Activated naive CD4-positive, alpha-beta T cell treated with anti-CD3 and anti-CD28 coated beads for 36 hours (primary cell): Measurements from ENCODE around the gene DHDDS. TPM values are rescaled to one million over a fixed set of nuclear protein-coding genes. Genes with fewer than 3 reads are reported as not detected.

ENCODE experiments used
- CTCF ChIA-PET: fragments of 350-600 bp; sonication (Branson Sonifier 250); formaldehyde crosslinking; loops from one replicate; lab custom pipeline; 2021; ENCODE audit warnings: antibody characterized with exemption; lab: Charles Lee
- DNase-seq: peaks from one replicate; pipeline ENCODE4 v3.0.0-alpha.2; 2020
- H3K27ac Mint-ChIP-seq: one replicate; pipeline ENCODE4 v1.8.0; 2021; ENCODE audit warnings: mild to moderate bottlenecking, mixed read lengths
- H3K27me3 Mint-ChIP-seq: one replicate; pipeline ENCODE4 v1.8.0; 2021; ENCODE audit warnings: low read depth, mixed read lengths
- H3K36me3 Mint-ChIP-seq: one replicate; pipeline ENCODE4 v1.8.0; 2021; ENCODE audit warnings: low read depth, mixed read lengths
- H3K4me1 Mint-ChIP-seq: one replicate; pipeline ENCODE4 v1.8.0; 2021; ENCODE audit warnings: low read depth, mixed read lengths
- H3K4me3 Mint-ChIP-seq: one replicate; pipeline ENCODE4 v1.8.0; 2021; ENCODE audit warnings: mild to moderate bottlenecking, moderate library complexity, mixed read lengths
- H3K9me3 Mint-ChIP-seq: one replicate; pipeline ENCODE4 v1.8.0; 2021; ENCODE audit warnings: mixed read lengths
- intact Hi-C: fragments of 100-400 bp; cut with micrococcal nuclease; formaldehyde crosslinking; loops from one replicate; pipeline ENCODE4 v1.15.1; 2023
- total RNA-seq, 2 experiments: library from RNA; stranded (reverse); gene quantifications; one replicate each; pipeline ENCODE4 v1.2.3, GENCODE V29; 2021

The DHDDS gene
- total RNA-seq, 2 experiments from 2014 or later, result 26.2 to 26.3 TPM

DNA sequence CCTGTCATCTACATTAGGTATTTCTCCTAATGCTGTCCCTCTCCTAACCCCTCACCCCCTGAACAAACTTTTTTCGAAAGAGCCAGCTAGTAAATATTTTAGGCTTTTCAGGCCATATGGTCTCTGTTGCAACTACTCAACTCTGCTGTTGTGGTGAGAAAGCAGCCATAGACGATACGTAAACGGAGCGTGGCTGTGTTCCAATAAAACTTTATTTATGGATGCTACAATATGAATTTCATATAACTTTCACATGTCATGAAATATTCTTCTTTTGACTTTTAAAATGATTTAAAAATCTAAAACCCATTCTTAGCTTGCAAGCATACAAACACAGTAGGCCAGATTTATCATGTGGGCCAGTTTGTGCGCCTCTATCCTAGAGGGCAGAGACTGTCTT lies 86.2 kb downstream of the DHDDS start:
- no peaks in the 10 kb centered on the region for H3K4me1 Mint-ChIP-seq
- no peaks in the 10 kb centered on the region for H3K9me3 Mint-ChIP-seq
- H3K27ac Mint-ChIP-seq, result no peak overlapping the region
- no peaks in the 10 kb centered on the region for H3K27me3 Mint-ChIP-seq
- intact Hi-C loops, result no loop called here
- no peaks in the 10 kb centered on the region for H3K36me3 Mint-ChIP-seq
- H3K4me3 Mint-ChIP-seq, result no peak overlapping the region
- CTCF ChIA-PET, result interaction anchor here (1.1 to 1.2 kb wide), 3 partner anchors 10 to 101 kb away, joined by 3 to 5 read pairs (median 4); no protein-coding TSS in a partner anchor
- no peak for DNase-seq

DNA sequence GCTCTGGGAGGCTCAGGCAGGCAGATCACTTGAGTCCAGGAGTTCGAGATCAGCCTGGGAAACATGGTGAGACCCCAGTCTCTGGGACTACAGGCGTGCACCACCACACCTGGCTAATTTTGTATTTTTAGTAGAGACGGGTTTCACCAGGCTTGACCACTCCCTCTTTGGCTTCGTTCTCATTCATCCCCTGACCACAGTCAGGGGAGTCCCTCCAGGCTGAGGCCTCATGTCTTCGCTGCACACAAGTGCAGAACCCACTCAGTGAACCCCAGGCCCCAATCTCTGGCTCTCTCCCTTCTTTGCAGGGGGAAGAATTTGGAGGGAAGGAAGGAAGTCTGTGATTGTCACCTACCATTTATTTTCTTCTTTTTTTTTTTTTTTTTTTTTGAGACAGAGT lies 88.2 kb downstream of the DHDDS start:
- CTCF ChIA-PET, result no interaction called here
- peaks cover 3% of the 10 kb centered on the region for H3K27me3 Mint-ChIP-seq
- H3K9me3 Mint-ChIP-seq, result no peaks in the 10 kb centered on the region
- H3K27ac Mint-ChIP-seq, result no peak overlapping the region
- DNase-seq, result no peak
- H3K36me3 Mint-ChIP-seq, result no peaks in the 10 kb centered on the region
- H3K4me1 Mint-ChIP-seq, result no peaks in the 10 kb centered on the region
- H3K4me3 Mint-ChIP-seq, result no peak overlapping the region
- intact Hi-C loops, result no loop called here

Other genes starting within 250 kb of the DHDDS start
- not detected for gene CATSPER4, start 241.7 kb upstream of the DHDDS start, total RNA-seq
- gene CEP85, start 198.1 kb upstream of the DHDDS start, total RNA-seq, result 10 to 100 TPM; 45.7 to 47.0 TPM
- gene SH3BGRL3, start 152.2 kb upstream of the DHDDS start, total RNA-seq, result 100 to 1,000 TPM; 130 to 132 TPM
- gene UBXN11, start 125.7 kb upstream of the DHDDS start, total RNA-seq, result 10 to 100 TPM; 26.4 to 26.9 TPM
- 100 to 1,000 TPM; 129 to 141 TPM for gene CD52, start 114.4 kb upstream of the DHDDS start, total RNA-seq
- under 1 TPM; 0.37 to 0.72 TPM for gene CRYBG2, start 78.2 kb upstream of the DHDDS start, total RNA-seq
- not detected for gene ZNF683, start 59.6 kb upstream of the DHDDS start, total RNA-seq
- gene LIN28A, start 21.5 kb upstream of the DHDDS start, total RNA-seq, result not detected
- 100 to 1,000 TPM; 883 to 886 TPM for gene HMGN2, start 40.1 kb downstream of the DHDDS start, total RNA-seq
- 10 to 100 TPM; 83.5 to 86.4 TPM for gene RPS6KA1, start 97.4 kb downstream of the DHDDS start, total RNA-seq